Measurements from ENCODE around the gene WASF2.

Gene WASF2

GRCh38 chr1:27518808-27519207 lies 28.8 kb upstream of the WASF2 start:
- Histone ChIP-seq H3K27me3 (ENCODE audit: insufficient read depth, poor library complexity, severe bottlenecking) (no peaks in the 10 kb centered on the region), H3K4me3 (replicated peaks; ENCODE audit: insufficient read depth, low read length) (no peak overlapping the region), H3K27ac (replicated peaks) (no peak overlapping the region)
- no peak for DNase-seq (ENCODE audit: low read depth in 1 of 2, low spot score in 1 of 2)
- TF ChIP-seq POLR2AphosphoS5 (IDR thresholded peaks at IDR 0.05; ENCODE audit: low read depth) (no peak), SPI1 (IDR thresholded peaks at IDR 0.05; ENCODE audit: borderline replicate concordance, low read depth) (no peak), CTCF (IDR thresholded peaks at IDR 0.05; ENCODE audit: insufficient read depth, low read length) (no peak), REST (IDR thresholded peaks at IDR 0.05; ENCODE audit: insufficient replicate concordance, low read depth) (no peak), GABPA (IDR thresholded peaks at IDR 0.05; ENCODE audit: low read depth) (no peak)

GRCh38 chr1:27517907-27518718 lies 28.1 kb upstream of the WASF2 start:
- Histone ChIP-seq H3K27ac (replicated peaks) (no peak overlapping the region), H3K27me3 (ENCODE audit: insufficient read depth, poor library complexity, severe bottlenecking) (no peaks in the 10 kb centered on the region), H3K4me3 (replicated peaks; ENCODE audit: insufficient read depth, low read length) (no peak overlapping the region)
- no peak for TF ChIP-seq GABPA (IDR thresholded peaks at IDR 0.05; ENCODE audit: low read depth)
- TF ChIP-seq REST (IDR thresholded peaks at IDR 0.05; ENCODE audit: insufficient replicate concordance, low read depth), result no peak
- no peak for TF ChIP-seq SPI1 (IDR thresholded peaks at IDR 0.05; ENCODE audit: borderline replicate concordance, low read depth)
- no peak for TF ChIP-seq CTCF (IDR thresholded peaks at IDR 0.05; ENCODE audit: insufficient read depth, low read length)
- no peak for TF ChIP-seq POLR2AphosphoS5 (IDR thresholded peaks at IDR 0.05; ENCODE audit: low read depth)
- DNase-seq (ENCODE audit: low read depth in 1 of 2, low spot score in 1 of 2), result no peak

GRCh38 chr1:27517301-27517700 lies 27.3 kb upstream of the WASF2 start:
- DNase-seq (ENCODE audit: low read depth in 1 of 2, low spot score in 1 of 2), result no peak

More at GRCh38 chr1:27517301-27517700, 27.3 kb upstream of the WASF2 start:
- TF ChIP-seq GABPA (IDR thresholded peaks at IDR 0.05; ENCODE audit: low read depth) (no peak), SPI1 (IDR thresholded peaks at IDR 0.05; ENCODE audit: borderline replicate concordance, low read depth) (no peak), REST (IDR thresholded peaks at IDR 0.05; ENCODE audit: insufficient replicate concordance, low read depth) (no peak), POLR2AphosphoS5 (IDR thresholded peaks at IDR 0.05; ENCODE audit: low read depth) (no peak), CTCF (IDR thresholded peaks at IDR 0.05; ENCODE audit: insufficient read depth, low read length) (no peak)
- no peaks in the 10 kb centered on the region for H3K27me3 ChIP-seq (ENCODE audit: insufficient read depth, poor library complexity, severe bottlenecking)
- no peak overlapping the region for H3K4me3 ChIP-seq (replicated peaks; ENCODE audit: insufficient read depth, low read length)
- no peak overlapping the region for H3K27ac ChIP-seq (replicated peaks)
